Hematopoietic multipotent progenitor cell treated with erythropoietin and hydrocortisone succinate and interleukin-3 and kit ligand, for 17 days (in vitro differentiated cells): ENCODE measurements around the gene GLYATL3.
"Not testable (repeated sequence)": the region's sequence is repeated elsewhere in the genome, so short reads cannot be mapped to it uniquely, and the experiment has no call there.

ENCODE experiments used
- DNase-seq: peaks from one replicate; pipeline ENCODE4 v3.0.0-alpha.2; 2015; ENCODE audit warnings: low spot score

GLYATL3 gene

DNA sequence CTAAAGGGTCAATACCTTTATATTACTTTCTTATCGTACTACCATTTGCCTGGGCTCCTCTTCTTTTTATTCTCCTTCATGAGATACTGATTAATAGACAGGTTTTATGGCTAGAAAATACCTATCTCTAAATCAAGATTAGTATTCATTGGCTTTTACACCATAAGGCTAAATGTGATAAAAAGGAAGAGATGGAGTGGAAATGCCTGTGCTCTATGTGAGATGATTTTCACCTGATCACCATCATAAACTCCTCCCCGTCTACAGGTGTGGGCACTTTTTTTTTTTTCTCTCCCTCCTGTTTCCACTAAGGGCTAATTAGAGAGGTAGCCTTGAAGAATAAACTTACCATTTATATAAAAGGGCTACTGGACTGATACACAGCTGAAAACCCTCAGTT, at the start of gene GLYATL3:
GLYATL3 (plus strand) TSS at position 301 of the 400 bp plus-strand sequence. CDS start 12,068 bp downstream, outside the sequence.
- no peak for DNase-seq

DNA sequence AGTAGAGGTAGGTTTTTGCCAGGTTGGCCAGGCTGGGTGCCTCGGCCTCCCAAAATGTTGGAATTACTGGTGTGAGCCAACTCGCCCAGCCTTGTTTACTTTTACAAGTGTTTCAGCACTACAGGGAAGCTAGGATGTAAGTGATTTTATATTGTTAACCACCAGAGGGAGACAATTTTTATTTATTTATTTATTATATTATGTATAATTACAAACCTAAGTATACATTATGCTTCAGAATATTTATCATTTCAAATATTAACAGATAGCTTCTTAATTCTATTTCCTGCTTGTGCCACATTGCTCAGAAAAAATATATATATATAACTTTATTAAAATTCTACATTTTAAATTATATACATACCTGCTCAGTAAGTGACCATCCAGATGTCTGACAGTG, 46.5 kb upstream of the GLYATL3 start:
- peak; percentile 21 for DNase-seq

DNA sequence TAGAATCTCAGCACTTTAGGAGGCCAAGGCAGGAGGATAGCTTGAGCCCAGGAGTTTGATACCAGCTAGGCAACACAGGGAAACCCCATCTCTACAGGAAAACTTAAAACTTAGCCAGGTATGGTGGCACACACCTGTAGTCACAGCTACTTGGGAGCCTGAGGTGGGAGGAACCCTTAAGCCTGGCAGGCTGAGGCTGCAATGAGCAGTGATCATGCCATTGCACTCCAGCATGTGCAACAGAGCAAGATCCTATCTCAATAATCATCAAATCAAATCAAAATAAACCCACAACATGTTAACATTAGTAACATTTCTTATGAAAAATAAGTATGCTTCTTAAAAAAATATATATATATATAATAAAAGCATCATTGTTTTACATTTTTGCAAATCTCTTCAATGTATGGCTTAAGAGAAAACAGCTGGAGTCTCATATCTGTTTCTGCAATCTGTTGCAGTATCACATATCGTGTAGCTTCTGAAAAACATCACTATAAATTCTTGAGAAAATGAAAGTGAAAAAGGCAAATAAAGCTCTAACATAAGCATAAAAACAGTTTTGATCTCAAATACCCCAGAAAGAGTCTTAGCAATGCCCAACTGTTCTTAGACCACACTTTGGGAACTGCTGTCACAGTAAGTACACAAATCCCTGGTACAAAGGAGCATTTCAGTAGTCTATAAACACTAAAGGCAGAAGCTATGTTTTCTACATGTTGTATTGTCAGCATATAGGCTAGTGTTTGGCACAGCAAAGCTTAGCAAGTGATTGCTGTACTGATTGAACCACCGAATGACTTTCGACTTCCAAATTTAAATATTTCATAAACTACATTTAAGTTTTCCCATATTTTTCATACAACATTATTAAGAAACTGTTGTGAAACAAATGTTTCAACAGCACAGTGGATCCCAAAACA, 44.7 kb upstream of the GLYATL3 start:
- DNase-seq = no peak

DNA sequence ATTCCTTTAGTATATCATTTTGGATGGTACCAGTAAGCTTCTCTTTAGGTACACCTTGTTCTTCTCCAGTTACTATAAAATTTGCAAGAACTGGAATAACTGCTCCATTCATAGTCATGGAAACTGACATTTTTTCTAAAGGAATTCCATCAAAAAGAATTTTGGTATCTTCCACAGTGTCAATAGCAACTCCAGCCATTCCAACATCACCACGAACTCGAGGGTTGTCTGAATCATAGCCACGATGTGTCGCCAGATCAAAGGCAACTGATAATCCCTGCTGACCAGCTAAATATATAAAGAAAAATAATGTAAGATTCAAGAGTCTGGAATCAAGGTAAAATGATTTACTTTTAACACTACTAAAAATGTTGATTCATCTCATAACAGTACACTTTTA, 42.0 kb upstream of the GLYATL3 start:
- no peak for DNase-seq

DNA sequence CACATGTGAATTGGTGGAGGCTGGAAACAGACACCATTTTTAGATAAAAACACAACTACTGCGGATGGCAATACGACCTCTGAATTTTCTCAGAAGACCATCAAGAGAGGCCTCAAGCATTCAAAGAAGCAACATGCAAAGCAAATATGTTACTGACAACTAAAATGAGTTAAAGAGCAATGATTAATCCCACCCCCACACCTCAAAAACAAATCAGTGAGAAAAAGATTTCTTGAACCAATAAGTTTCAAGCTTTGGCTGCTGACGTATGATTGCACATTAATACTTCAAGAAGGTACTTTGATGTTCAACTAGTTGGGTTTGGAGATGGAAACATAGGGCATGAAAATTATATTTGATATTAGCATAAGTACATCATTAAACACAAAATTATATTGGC, 37.7 kb upstream of the GLYATL3 start:
- DNase-seq = peak; percentile 27

DNA sequence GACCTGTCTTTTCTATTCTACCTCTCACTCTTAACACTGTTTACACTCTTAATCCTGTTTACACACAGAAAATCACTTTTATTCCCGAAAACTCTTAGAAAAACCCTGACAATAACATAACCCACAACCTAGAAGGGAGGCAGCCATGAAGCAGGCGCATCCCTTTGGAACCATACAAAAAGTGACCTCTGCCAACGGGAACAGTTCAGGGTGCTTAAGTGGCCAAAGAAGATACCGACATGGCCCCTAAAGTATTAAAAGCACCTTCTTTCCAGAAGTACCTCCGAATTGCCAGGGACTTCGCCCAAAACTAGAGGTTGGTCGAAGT, 37.2 kb upstream of the GLYATL3 start:
- no peak for DNase-seq

DNA sequence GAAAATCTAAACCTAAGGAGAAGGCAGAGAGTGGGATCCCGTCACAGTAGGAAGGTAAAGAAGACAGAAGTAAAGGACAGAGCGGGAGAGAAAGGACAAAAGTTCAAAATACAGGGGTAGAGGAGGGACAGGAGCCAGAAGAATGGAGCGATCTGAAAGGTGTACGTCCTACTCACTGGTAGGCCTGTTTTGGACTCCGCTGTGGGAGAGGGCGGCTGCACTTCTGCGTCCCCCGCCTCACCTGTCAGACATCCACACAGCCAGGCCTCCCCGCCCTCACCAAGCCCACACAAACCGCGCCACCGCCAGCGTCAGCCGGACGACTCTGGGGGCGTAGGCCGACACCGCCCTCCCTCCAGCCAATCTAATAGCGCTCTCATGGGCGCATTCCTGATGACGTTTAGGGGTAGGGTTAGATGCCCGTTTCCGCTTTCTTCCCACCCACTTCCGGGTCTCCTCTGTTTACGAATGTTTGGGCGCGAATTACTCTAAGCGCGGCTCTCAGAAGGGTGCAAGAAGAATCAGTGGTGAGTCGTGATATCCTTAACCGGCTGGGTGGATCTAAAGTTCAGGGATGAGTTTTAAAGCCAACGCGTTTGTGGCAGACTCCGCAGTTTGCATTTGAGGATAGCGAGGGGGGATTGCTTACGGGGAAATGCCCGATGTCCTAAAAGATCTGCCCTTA, 36.7 kb upstream of the GLYATL3 start, which contains the start of the genes CENPQ and MMUT:
CENPQ (plus strand) TSS at position 444 of the 685 bp plus-strand sequence. CDS start 6,807 bp downstream, outside the sequence.
MMUT (minus strand) TSS at position 327 of the 685 bp plus-strand sequence. CDS start 3,787 bp downstream, outside the sequence.
- peak; percentile 95 for DNase-seq

DNA sequence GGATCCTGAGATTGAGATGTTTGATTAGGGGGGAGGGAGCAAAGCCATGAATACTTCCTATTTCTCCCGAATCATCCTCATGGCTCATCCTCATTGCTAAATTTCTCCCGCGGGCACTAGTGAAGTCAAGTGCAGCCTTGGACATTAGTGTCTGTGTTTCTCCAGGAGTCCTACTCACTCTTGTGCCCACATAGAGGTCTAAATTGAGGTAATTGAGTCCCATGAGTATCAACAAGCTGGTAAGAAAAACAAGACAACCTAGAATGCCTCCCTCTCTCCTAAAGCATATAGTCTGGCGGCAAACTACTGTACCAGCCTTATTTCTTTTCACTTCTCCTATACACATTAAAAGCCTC, 36.1 kb upstream of the GLYATL3 start:
- DNase-seq = no peak

DNA sequence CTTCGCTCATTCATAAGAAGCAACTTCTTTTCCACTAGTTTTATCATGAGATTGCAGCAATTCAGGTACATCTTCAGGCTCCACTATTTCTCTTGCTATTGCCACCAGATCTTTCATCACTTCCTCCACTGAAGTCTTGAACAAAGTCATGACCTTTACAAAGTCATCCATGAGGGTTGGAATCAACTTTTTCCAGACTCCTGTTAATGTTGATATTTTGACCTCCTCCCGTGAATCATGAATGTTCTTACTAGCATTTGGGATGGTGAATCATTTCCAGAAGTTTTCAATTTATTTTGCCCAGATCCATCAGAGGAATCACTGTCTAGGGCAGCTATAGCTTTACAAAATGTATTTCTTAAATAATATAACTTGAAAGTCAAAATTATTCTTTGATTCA, 35.0 kb upstream of the GLYATL3 start:
- DNase-seq = no peak

DNA sequence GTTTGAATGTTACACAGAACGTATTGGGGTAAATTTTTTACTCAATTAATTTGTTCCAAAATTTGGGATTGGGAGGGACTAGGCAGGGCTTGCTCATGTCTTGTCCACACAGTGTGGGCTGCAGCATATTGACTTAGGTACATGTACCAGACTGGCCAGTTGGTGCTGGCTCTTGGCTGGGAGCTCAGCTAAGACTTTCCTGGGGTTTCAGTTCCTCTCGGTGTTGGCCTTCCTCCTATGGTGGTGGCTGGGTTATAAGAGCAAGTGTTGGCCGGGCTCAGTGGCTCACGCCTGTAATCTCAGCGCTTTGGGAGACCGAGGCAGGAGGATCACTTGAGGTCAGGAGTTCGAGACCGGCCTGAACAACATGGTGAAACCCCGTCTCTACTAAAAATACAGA, 31.7 kb upstream of the GLYATL3 start:
- DNase-seq = no peak

DNA sequence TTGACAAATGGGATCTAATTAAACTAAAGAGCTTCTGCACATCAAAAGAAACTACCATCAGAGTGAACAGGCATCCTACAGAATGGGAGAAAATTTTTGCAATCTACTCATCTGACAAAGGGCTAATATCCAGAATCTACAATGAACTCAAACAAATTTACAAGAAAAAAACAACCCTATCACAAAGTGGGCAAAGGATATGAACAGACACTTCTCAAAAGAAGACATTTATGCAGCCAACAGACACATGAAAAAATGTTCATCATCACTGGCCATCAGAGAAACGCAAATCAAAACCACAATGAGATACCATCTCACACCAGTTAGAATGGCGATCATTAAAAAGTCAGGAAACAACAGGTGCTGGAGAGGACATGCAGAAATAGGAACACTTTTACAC, 23.2 kb upstream of the GLYATL3 start:
- DNase-seq = not testable (repeated sequence)

DNA sequence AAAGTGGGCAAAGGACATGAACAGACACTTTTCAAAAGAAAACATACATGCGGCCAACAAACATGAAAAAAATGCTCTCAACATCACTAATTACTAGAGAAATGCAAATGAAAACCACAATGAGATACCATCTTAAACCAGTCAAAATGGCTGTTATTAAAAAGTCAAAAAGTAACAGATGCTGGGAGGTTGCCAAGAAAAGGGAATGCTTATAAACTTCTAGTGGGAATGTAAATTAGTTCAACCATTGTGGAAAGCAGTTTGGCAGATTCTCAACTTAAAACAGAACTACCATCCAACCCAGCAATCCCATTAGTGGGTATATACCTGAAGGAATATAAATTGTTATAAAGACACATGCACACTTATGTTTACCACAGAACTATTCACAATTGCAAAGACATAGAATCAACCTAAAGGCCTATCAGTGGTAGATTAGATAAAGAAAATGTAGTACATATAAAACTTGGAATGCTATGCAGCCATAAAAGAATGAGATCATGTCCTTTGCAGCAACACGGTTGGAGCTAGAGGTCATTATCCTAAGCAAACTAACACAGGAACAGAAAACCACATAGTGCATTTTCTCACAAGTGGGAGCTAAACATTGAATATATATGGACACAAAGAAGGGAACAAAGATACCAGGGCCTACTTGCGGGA, 20.3 kb upstream of the GLYATL3 start:
- DNase-seq = no peak

DNA sequence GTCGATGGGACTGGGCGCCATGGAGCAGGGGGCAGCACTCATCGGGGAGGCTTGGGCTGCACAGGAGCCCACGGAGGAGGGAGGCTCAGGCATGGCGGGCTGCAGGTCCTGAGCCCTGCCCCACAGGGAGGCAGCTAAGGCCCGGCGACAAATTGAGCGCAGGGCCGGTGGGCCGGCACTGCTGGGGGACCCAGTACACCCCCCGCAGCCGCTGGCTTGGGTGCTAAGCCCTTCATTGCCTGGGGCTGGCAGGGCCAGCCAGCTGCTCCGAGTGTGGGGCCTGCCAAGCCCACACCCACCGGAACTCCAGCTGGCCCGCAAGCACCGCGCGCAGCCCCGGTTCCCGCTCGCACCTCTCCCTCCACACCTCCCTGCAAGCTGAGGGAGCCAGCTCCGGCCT, 17.9 kb upstream of the GLYATL3 start:
- DNase-seq = not testable (repeated sequence)

DNA sequence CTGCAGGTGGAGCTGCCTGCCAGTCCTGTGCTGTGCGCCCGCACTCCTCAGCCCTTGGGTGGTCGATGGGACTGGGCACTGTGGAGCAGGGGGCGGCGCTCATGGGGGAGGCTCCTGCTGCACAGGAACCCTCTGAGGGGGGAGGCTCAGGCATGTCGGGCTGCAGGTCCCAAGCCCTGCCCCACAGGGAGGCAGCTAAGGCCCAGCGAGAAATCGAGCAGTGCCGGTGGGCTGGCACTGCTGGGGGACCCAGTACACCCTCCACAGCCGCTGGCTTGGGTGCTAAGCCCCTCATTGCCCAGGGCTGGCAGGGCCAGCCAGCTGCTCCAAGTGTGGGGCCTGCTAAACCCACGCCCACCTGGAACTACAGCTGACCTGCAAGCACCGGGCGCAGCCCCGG, 16.3 kb upstream of the GLYATL3 start:
- not testable (repeated sequence) for DNase-seq

DNA sequence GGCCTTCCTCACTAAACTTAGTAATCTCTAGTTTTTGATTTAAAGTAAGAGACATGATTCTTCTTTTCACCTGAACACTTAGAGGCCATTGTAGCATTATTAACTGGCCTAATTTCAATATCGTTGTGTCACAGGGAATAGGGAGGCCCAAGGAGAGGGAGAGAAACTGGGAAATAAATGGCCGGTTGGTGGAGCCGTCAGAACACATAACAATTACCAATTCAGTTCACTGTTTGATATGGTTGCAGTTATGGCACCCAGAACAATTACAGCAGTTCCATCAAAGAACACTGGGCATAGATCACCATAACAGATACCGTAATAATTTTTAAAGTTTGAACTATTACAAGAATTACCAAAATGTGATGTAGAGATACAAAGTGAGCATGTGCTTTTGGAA, 9.1 kb upstream of the GLYATL3 start:
- no peak for DNase-seq

DNA sequence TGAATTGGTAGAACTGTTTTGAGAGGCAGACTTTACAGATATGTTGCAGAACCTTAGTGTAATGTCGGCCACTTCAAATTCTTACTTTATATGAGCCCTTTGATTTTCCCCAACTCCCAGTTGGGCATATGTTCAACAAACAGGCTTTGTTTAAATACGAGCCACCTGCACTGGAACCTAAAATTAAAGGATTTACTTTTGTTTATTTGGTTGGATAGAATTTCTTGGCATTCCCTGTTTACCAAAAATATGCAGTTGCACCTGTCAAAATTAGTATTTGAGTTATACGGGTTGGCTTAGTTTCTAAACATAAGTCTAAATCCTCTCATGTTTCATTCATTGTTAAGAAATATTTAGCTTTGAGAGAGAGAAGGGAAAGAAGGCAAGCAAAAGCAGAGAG, 2.4 kb upstream of the GLYATL3 start:
- DNase-seq = no peak

DNA sequence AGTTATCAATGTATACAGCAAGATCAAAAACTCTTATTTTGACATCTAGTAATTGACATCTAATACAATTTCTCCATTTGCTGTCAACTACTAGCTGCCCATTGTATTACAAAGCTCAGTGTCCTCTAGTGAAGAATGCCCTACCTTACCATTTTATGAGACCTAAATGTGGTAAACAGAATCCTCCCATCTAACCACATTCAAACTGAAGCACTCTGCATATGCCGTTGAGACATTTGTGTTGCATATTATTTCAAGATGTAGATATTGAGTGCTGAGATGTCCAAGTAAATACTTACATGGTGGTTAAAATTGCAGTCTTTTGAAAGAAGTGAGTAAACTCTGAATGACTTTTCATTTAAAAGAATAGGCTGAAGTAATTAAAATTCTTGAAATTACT, 597 bp upstream of the GLYATL3 start:
- DNase-seq = no peak

DNA sequence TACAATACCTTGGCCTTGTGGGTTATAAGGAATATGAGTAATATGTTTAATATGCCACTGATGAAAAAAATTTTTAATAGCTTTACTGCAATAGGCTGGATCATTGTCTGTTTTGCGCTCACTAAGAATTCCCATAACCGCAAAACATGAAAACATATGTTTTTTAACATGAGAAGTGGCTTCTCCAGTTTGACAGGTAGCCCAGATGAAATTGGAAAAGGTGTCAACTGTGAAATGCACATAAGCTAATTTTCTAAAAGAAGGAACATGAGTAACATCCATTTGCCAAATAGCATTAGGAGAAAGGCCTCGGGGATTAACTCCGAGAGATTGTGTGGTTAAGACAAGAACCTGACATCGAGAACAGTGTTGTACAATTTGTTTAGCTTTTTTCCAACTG, 4.9 kb downstream of the GLYATL3 start:
- DNase-seq = no peak

DNA sequence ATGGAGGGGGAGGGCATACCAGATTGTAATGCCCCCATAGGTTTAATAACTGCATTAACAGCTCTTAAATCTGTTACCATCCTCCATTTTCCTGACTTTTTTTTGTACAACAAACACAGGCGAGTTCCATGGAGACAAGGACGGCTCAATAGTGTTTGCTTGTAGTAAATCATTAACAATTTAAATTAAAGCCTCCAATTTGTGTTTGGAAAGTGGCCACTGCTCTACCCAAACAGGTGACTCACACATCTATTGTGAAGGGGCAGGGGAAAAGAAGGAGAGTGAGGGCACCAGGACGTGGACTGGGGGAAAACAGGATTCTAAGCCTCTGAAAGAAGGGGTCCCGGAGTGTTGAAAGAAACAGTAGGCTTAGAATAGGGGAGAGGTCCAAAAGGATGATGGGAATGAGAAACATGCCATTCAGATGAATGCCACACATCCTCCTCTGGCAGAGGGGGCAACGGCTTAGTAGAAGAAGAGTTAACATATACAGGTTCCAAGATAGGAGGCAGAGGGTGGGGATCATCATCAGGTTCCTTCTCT, 6.9 kb downstream of the GLYATL3 start:
- DNase-seq = no peak

DNA sequence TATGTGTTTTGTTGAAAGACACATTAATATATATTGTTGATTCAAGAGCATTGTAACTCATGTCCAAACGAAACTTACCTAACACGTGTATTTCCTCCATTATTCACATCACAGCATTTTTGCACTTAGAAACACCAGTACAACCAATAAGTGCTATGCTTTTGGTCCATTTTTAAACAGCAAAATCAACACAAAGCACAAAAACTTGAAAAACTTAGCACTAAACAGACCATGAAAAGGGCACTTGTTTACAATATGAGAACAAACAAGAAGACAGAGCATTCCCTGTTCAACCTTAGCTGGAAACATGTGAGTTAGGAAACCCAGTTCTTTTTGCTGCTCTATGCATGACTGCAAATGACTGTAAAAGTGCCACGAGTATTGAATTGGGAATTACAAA, 9.6 kb downstream of the GLYATL3 start:
- DNase-seq = no peak

DNA sequence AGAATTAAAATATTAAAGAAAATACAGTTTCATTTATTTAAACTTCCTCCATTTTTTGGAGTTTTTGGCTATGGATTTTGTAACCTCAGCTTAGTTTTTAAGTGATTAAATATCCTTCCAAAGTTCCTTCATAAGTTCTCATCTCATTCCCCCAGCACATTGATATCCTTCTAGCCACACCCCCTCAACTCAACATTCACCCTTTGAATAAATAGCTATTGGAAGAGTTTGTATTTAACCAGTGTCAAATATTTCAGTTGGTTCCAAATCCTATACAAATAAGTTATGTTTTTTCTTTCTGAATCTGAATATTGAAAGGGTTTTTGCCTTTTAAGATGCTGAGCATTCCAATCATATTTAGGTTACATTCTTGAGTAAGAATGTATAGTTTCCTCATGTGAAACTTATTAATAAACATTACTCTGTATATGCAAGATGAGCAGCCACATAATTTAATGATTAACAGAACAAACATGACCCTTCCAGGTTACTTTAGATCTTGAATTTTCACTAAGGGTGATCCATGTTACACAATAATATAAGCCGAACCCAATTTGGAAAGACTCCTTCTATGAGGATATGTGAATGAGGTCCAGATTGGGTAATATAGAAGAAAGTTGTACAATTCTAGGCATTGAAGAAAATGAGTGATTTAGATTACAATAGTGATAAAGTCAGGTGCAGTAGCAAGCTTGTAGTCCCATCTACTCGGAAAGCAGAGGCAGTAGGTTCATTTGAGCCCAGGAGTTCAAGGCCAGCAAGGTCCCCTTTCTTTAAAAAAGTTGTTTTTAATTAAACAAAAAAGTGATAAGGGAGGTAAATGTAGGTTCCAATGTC, 13.6 kb downstream of the GLYATL3 start:
- DNase-seq = no peak
